ENCODE data around the gene BNC2.
A peak's percentile ranks its signal among the peaks of the same experiment; 100 is the strongest.

BNC2 gene

DNA sequence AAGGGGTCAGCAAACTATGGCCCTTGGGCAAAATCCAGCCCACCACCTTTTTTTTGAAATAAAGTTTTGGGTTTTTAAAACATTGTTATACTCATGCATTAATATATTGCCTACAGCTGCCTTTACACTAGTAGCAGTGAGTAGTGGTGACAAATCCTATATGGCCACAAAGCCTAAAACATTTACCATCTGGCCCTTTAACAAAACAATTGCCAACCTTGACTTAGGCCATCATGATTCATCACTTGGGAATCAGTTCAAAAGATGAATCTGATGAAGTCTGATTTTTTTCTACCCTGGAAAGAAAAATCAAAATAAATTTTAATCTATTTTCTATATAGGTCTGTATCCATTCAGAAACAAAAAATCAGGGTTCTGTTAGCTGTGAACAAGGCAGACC lies 484.9 kb downstream of the BNC2 start:
- intact Hi-C loops (cut with DNase I) = no loop called here
- DNase-seq = peak in 1 of 42 donors; percentile 2

DNA sequence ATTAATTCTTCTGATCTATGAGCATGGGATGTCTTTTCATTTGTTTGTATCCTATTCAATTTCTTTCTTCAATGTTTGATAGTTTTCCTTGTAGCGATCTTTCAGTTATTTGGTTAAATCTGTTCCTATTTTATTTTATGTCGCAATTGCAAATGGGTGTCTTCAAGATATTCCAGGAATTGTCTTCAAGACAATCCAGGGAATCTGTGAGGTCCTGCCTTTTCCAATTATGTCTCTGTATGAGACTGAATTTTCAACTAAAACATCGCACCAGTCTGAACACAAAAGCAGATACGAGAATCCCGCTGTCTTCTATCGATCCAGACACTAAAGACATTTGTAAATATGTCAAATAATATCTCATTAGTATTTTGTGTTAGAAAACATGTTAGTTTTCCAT lies 485.5 kb downstream of the BNC2 start:
- no peak for DNase-seq
- intact Hi-C loops (cut with DNase I) = no loop called here

DNA sequence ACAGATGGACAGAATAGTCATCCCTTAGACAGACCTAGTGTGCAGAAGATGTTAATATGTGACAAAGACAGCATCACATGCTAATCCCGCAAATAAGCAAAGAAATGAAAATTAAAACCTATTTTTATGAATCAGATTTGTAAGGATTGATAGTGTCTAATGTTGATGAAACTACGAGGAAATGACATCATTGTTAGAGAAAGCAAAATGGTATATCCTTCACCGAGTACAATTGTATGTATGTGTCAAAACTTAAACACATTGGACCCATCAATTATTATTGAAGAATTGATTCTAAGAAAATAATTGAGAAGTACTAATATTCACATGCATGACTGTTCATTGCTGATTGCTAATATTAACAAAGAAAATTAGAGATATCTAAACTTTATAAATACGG lies 493.2 kb downstream of the BNC2 start:
- intact Hi-C loops (cut with DNase I) = no loop called here
- no peak for DNase-seq

DNA sequence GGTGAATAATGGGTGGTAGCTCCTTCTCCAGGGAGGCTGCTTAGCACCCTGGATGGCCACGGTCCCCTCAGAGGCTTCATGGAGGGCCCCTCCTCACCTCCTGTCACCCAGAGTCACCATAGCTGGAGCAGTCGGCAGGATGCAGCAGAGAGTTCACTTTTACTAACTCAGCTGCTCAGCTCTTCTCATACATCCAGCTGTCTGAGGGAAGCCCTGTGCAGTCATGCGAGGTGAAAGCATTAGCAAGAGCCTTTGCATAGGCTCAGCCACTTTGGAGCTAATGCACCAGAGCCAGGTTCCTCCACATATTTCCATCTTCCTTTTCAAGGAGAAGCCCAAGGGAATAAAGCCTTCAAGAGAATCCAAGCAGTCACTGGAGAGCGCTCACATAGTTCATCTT lies 499.2 kb downstream of the BNC2 start:
- no peak for DNase-seq
- intact Hi-C loops (cut with DNase I) = no loop called here

DNA sequence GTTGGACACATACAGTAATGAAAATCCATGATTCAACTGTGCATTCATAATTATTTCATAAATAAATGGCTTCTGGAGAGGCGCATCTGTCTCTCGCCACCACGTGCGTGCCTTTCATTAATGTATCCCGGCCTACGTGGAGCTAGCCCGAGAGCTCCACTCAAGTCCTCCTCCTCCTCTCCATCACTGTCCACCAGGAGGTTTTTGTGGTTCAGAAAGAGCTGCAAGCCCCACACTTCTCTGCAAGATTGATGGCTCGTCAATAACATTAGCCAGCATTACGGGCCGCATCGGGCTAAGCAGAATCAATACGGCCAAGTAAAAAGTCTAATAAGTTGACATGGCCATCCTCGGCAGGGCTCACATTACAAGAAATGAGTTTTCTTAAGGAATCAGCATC lies 499.8 kb downstream of the BNC2 start:
- DNase-seq = no peak
- intact Hi-C loops (cut with DNase I) = no loop called here

DNA sequence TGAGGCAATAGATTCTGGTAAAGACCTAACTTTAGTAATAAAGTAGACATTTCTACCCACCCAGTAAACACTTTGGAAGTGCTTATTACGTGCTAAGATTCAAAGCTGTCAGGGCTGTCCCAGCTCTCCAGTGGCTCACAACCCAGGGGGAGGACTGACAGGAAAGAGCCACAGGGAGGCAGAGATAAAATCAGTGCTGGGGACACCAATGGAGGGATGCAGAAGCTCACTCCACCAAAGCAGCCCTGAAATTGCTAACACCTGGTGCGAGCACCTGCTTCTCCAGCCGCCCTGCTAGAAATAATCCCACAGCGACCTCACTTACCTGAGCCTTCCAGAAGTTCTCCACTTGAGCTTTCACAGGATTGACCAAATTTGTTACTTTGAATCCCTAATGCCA lies 501.0 kb downstream of the BNC2 start:
- intact Hi-C loops (cut with DNase I) = no loop called here
- no peak for DNase-seq

DNA sequence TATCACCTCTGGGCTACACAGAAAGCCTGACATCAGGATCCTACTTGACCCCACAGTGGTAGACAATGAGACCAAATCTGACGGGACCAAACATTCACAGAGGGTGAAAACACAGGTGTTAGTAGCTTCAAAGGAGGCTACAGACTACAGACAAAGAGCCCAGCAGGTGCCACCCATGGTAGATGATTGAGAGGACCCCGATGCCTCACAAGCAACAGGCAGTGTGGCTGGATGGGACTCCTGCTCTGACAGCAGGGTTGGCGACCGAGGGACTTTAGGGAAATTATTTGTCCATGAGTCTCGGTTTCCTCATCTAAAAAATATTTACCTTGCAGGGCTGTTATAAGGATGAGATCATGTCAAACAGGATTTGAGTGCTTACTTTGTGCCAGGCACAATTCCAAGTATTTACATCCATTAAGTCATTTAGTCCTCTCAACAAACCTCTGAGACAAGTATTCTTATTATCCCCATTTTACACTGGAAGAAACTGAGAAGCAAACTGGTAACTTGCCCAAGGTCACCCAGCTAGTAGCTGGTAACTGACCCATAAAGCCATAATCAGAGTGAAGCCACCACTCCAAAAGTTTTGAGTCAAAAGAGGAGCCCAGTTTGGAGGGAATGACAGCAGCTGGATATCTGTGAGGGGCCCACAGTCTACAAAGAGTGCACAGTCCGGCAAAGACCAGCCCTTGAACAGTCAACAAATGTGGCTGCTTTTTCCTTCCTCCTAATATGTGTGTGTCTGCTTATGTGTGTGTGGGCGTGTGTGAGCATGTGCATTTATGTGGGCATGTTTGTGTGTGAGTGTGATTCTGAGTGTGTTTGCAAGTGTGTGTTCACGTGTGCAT lies 502.0 kb downstream of the BNC2 start:
- intact Hi-C loops (cut with DNase I) = no loop called here

DNA sequence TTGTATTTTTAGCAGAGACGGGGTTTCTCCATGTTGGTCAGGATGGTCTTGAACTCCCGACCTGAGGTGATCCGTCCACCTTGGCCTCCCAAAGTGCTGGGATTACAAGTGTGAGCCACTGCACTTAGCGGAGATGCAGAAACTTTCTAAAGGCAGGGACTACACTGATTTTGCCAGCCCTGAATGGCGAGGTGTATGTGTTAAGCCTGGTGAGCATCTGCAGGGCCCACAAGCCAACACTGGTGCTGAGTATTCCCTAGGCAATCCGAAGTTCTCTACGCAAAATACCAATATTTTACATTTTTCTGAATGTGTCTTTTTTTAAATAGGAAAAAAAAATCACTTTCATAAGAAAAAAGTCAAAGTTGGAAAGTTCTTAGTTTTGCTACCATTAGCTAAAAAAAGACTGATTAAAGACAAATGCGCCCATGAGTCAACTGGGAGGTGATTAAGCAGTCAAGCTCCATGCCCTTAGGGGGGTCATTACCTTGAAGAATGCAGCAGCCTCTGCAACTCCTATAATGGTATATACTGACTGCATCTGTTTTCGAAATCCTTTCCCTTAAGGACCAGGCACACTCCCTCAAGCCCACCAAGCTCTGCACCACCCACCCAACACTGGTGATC lies 502.8 kb downstream of the BNC2 start:
- intact Hi-C loops (cut with DNase I) = no loop called here
- DNase-seq = no peak

More for the DNA sequence above, 502.0 kb downstream of the BNC2 start:
- DNase-seq = no peak

DNA sequence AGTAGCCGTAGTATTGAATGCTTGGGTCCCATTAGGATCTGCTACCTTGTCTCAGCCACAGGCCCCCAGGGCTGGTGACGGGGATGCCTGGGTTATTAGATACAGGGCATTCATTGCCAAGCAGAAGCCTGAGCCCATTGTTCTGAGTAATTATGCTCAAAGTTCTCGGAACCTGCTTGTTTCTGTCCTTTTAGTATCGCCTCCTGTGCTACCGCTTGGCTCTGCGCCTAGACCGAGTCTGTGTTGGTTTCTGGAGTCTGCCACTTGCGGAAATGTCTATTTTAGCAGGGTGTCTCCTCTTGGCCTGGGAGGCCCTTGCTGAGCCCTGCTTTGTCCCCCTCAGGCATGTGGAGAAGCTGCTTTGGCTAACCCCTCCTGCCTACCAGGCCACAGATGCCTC lies 506.1 kb downstream of the BNC2 start:
- no peak for DNase-seq
- intact Hi-C loops (cut with DNase I) = no loop called here

DNA sequence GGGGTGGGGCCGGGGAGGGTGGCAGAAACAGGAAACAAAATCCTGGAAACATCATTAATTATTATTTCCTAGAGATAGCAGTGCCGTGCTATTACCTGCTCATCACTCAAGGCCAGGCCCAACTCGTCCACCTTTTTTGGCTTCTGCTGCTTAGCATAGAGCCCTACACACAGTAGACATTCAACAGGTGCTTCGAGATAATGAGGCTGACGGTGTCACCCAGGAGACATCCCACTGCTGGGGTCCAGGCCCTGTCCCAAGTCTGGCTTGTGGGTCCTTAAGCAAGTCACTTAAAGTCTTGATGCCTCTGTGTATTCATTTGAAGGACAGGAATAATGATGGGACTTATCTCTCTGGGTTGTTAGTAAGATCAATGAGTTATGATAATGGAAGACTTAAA lies 506.6 kb downstream of the BNC2 start:
- DNase-seq = no peak
- intact Hi-C loops (cut with DNase I) = no loop called here

DNA sequence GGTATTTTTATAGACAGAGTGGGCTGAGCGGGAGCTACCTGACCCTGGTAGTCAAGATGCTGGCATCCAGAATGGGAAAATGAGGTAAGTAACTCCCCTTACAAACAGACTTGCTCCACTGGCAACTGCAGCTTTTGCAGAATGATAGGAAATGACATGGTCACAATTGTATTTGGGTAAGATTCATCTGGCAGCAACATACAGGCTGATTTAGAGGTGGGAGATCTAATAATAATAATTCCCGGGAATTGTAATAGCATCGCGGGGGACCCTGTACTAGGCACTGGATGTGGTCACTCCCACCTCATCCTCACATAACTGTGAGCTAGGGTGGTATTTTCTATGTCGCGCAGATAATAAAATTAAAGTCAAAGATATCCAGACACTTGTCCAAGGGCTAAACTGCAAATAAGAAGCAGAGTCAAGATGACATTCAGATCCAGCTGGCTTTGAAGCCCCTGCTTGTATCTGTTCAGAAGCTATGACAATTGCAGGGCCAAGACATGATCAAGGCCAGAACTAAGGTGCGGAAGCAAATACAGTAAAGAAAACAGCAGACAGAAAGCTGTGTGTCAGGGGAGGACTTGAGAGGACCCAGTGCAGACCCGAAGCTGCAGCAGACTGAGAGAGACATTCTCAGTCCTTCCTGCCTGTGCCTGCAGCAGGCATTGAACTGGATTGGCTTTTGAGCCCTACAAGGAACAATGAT lies 507.2 kb downstream of the BNC2 start:
- intact Hi-C loops (cut with DNase I) = no loop called here
- no peak for DNase-seq

DNA sequence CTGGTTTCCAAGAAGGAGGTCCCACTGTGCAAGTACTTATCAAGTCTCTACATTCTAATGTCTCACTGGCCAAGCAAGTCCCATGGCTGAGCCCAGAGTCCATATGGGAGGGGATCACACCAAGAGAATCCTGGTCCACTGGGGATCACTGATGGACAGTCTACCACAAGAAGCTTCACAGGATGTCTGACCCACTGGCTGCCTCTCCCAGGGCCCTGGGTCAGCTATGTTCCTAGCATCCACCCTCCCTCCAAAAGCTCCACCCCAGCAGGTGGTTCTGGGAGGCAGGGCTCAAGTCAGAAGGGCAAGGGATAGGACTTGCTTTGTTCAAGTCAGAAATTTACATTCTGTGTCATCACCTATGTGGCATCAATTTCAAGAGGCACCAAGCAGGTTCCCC lies 508.5 kb downstream of the BNC2 start:
- intact Hi-C loops (cut with DNase I) = no loop called here
- DNase-seq = no peak

DNA sequence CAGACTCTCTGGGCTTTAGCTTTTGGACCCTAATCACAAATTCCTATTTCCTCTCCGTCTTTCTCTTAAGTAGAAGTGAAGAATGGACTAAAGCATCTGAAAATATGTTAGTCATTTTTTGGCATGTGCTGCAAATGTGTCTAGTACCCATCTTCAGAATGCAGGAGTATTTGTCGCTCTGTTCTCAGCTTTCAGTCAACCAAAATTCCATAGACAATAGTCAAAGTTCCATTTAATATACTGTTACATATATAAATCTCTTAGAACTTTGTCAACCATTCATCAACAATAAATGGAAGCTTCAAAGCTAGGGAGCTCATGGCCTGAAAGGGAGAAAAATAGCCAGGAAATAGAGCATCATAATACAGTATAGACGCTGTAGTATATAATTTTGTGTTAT lies 509.4 kb downstream of the BNC2 start:
- intact Hi-C loops (cut with DNase I) = no loop called here

DNA sequence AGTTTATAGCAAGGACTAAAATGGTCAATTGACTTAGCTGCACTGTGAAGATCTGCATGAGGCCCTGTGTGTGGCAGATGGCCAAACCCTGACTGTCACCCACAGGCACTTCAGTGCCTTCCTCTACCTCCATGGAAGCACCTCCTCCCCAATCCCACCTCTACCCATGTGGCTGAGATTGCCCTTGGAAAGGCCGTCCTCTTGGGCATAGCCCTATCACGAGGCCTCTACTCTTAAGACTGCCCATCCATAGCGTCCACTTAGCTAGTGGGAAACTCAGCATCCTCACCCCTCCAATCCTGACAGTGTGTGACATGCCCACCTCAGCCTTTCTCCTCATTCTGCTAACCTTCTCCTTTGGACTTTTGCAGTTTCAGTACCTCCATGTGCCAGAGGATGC lies 510.2 kb downstream of the BNC2 start:
- intact Hi-C loops (cut with DNase I) = no loop called here
- DNase-seq = no peak

More for the DNA sequence above, 509.4 kb downstream of the BNC2 start:
- no peak for DNase-seq
